HepG2 (cell line): ENCODE measurements around the gene AFG1L. TPM values are rescaled to one million over a fixed set of nuclear protein-coding genes. Genes with fewer than 3 reads are reported as not detected.

ENCODE experiments used
- ATAC-seq: fragments of 200-7000 bp; cut with Tn5 transposase; 3 replicates; pipeline ENCODE4 v1.9.1; 2020; ENCODE audit warnings: mild to moderate bottlenecking, moderate library complexity
- BruUV-seq: library from RNA; stranded (reverse); fragments of 400-500 nt; replicated peaks from 2 replicates; lab custom pipeline; 2021; lab: Mats Ljungman, UMichigan
- CTCF ChIA-PET: fragments of 300-600 bp; formaldehyde crosslinking; extraction: SDS; loops from one replicate; lab custom pipeline; 2021; ENCODE audit warnings: low total read pairs, inconsistent platforms, low intra/inter-chr PET ratio; lab: Yijun Ruan, JAX
- POLR2A ChIA-PET: fragments of 350-600 bp; sonication (Branson Sonifier 250); formaldehyde crosslinking; loops from one replicate; lab custom pipeline; 2020; ENCODE audit warnings: antibody characterized with exemption, inconsistent platforms; lab: Yijun Ruan, JAX
- DNase-seq: peaks from one replicate; pipeline ENCODE4 v3.0.0-alpha.2; 2015; ENCODE audit warnings: low spot score
- FAIRE-seq: peaks from 3 replicates; lab custom pipeline; 2011; peaks lifted over from hg19 to GRCh38; lab: Jason Lieb, UNC
- H2AFZ ChIP-seq: one replicate; pipeline ENCODE4 v1.6.1; 2011; ENCODE audit warnings: low read length, inconsistent platforms
- H3K27ac ChIP-seq: fragments of 300-600 bp; 3 replicates; pipeline ENCODE4 v1.8.0; 2011; ENCODE audit warnings: mixed run types, mild to moderate bottlenecking, mixed read lengths, low read length, inconsistent platforms; ENCODE audit not compliant: insufficient read depth; ENCODE audit errors: extremely low read length
- H3K27me3 ChIP-seq, 2 experiments: fragments of 200-600 bp in 1 of 2; 2 replicates in 1 of 2; 3 replicates in 1 of 2; pipeline versions ENCODE4 v1.6.0 to v1.8.0; 2011; ENCODE audit warnings: low read length in 2 of 2, mild to moderate bottlenecking in 2 of 2, moderate library complexity in 2 of 2, inconsistent platforms in 1 of 2; ENCODE audit not compliant: insufficient read depth in 2 of 2, control insufficient read depth in 1 of 2
- H3K36me3 ChIP-seq, 2 experiments: fragments of 200-600 bp in 1 of 2; replicated peaks in 1 of 2; 2 replicates in 1 of 2; 3 replicates in 1 of 2; pipeline versions ENCODE4 v1.5.1 to v1.8.0; 2011; ENCODE audit warnings: low read length in 2 of 2, inconsistent platforms in 1 of 2; ENCODE audit not compliant: insufficient read depth in 2 of 2, control insufficient read depth in 1 of 2
- H3K4me1 ChIP-seq: 2 replicates; pipeline ENCODE4 v1.5.1; 2012; ENCODE audit warnings: low read length, inconsistent platforms; ENCODE audit not compliant: insufficient read depth
- H3K4me2 ChIP-seq: 2 replicates; pipeline ENCODE4 v1.6.0; 2011; ENCODE audit warnings: low read depth, low read length, inconsistent platforms
- H3K4me3 ChIP-seq, 3 experiments: fragments of 200-600 bp in 1 of 3; sonication (generic), shearing (Covaris generic) in 1 of 3; replicated peaks in 1 of 3; 2 replicates each; pipeline ENCODE4 v1.5.1; 2011 to 2016; ENCODE audit warnings: low read length in 3 of 3, inconsistent platforms in 2 of 3, low read depth in 2 of 3, mild to moderate bottlenecking in 2 of 3, control low read depth in 1 of 3, mixed read lengths in 1 of 3; ENCODE audit not compliant: insufficient read depth in 1 of 3
- H3K79me2 ChIP-seq: one replicate; pipeline ENCODE4 v1.6.1; 2011; ENCODE audit warnings: low read length, inconsistent platforms; ENCODE audit not compliant: insufficient read depth
- H3K9ac ChIP-seq: 2 replicates; pipeline ENCODE4 v1.6.0; 2011; ENCODE audit warnings: mild to moderate bottlenecking, low read depth, low read length, inconsistent platforms; ENCODE audit not compliant: insufficient read depth
- H3K9me3 ChIP-seq: 2 replicates; pipeline ENCODE4 v1.5.1; 2012; ENCODE audit warnings: mild to moderate bottlenecking, low read length
- H4K20me1 ChIP-seq: 2 replicates; pipeline ENCODE4 v1.6.0; 2011; ENCODE audit warnings: inconsistent platforms, mild to moderate bottlenecking, low read length, moderate library complexity; ENCODE audit not compliant: insufficient read depth
- ARNT ChIP-seq: fragments of 450-650 bp; IDR thresholded peaks from 2 replicates; pipeline ENCODE4 v1.6.1; 2017
- RFXANK ChIP-seq: IDR thresholded peaks from 2 replicates; pipeline ENCODE4 v1.6.1; 2016
- ZNF670 ChIP-seq: sonication (generic); formaldehyde crosslinking; IDR thresholded peaks from 2 replicates; pipeline ENCODE4 v1.8.0; 2022; ENCODE audit warnings: mild to moderate bottlenecking, missing genetic modification reagents, borderline replicate concordance
- WGBS: methylation state at CpG from one replicate; pipeline ENCODE4 v1.1.6; 2017; ENCODE audit warnings: low lambda C conversion rate; 5-methylcytosine and 5-hydroxymethylcytosine counted together
- in situ Hi-C: cut with HindIII; loops from 2 replicates; pipeline ENCODE4 v1.10.0; 2017; ENCODE audit warnings: low pct_unique_long_range_greater_than_20kb; ENCODE audit not compliant: extremely low pct_ligation_motif_present
- intact Hi-C: fragments of 100-400 bp; cut with micrococcal nuclease; formaldehyde crosslinking; loops from one replicate; pipeline ENCODE4 v1.10.0; 2022; ENCODE audit not compliant: unreplicated experiment
- polyA plus RNA-seq, 8 experiments: library from polyadenylated mRNA; depleted of rRNA in 3 of 8; stranded (reverse) in 7 of 8; unstranded in 1 of 8; fragments of >200 nt; fragmentation: Illumina TruSeq in 4 of 8; extraction: Trizol in 4 of 8; gene quantifications; 2 replicates each; pipeline versions ENCODE4 v1.2.1 to v1.2.3, GENCODE V29; 2011 to 2016; ENCODE audit warnings: low read depth in 4 of 8, missing spikeins in 1 of 8, mixed read lengths in 1 of 8; ENCODE audit not compliant: insufficient read depth in 1 of 8
- total RNA-seq, 5 experiments: library from RNA; depleted of rRNA; stranded (reverse); fragments of >200 nt; fragmentation: Illumina TruSeq; extraction: Trizol; gene quantifications; 2 replicates each; pipeline ENCODE4 v1.2.3, GENCODE V29; 2016; ENCODE audit warnings: low read depth in 1 of 5
- TF ChIP-seq, protein P1 (sequence below): sonication (generic); formaldehyde crosslinking; IDR thresholded peaks from 2 replicates; pipeline ENCODE4 v1.4.0; 2020; ENCODE audit warnings: missing genetic modification reagents, mild to moderate bottlenecking, borderline replicate concordance
- TF ChIP-seq, protein P2 (sequence below): sonication (generic); formaldehyde crosslinking; IDR thresholded peaks from 2 replicates; pipeline ENCODE4 v1.4.0; 2020; ENCODE audit warnings: missing genetic modification reagents

Gene AFG1L
- total and polyA plus RNA-seq, 2 of the 13 experiments (the other 11 are each of a cell fraction or from before 2014, with no cell fraction given) = 3.1 to 14.0 TPM

DNA sequence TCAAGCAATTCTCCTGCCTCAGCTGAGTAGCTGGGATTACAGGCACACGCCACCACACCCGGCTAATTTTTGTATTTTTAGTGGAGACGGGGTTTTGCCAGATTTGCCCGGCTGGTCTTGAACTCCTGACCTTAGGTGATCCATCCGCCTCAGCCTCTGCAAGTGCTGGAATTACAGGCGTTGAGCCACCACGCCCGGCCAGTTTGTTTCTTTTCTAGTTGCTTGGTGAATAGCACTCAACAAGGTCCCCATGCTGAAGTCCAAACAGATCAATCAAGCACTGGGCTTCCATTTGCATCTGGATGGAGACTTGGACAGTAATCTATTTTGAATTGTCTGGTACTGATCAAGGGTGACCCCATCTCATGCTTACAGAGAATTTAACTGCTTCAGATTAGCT is 157.0 kb downstream of the AFG1L start:
- no peaks in the 10 kb centered on the region for H4K20me1 ChIP-seq
- ATAC-seq (no peak), DNase-seq (no peak), FAIRE-seq (no peak)
- no peak overlapping the region for H3K4me2 ChIP-seq
- H2AFZ ChIP-seq = no peak overlapping the region
- H3K36me3 ChIP-seq = no peaks in the 10 kb centered on the region
- H3K4me1 ChIP-seq = no peaks in the 10 kb centered on the region
- BruUV-seq = no TSS peak
- no peaks in the 10 kb centered on the region for H3K79me2 ChIP-seq
- H3K27ac ChIP-seq = no peak overlapping the region
- POLR2A ChIA-PET = no interaction called here
- H3K9ac ChIP-seq = no peak overlapping the region
- no peaks in the 10 kb centered on the region for H3K27me3 ChIP-seq
- CTCF ChIA-PET = no interaction called here
- TF ChIP-seq ZNF670 = no peak
- H3K9me3 ChIP-seq = no peaks in the 10 kb centered on the region
- intact Hi-C loops (no loop called here), in situ Hi-C loops (no loop called here)
- 100% methylated on average over 4 of the region's 8 CpGs for WGBS
- H3K4me3 ChIP-seq = no peak overlapping the region

DNA sequence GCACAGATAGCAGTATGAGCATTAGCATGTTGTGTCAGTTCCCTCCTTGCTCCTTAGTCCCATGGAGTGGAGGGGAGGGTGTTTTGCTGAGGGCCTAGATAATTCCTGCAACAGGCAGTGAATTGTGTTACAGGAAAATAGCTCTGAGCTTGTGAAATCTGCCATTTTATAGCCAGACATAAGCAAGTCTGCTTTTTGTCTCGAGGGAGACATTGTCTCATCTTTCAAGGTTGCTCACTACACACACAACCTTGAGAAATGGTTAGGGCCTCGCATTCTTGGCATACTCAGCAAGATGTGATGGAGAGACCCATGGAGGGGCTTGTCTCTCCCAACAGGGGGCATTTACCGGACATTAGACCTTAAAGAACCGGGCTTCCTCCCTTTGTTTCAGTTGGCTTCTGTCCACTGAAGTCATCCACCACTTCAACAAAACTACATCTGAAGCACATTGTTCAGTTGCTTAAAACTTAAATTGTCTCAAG is 157.9 kb downstream of the AFG1L start:
- Histone ChIP-seq H3K4me3 (no peak overlapping the region), H3K36me3 (no peaks in the 10 kb centered on the region), H3K79me2 (no peaks in the 10 kb centered on the region), H3K27me3 (no peaks in the 10 kb centered on the region), H3K4me2 (no peak overlapping the region), H2AFZ (no peak overlapping the region), H3K27ac (no peak overlapping the region), H4K20me1 (no peaks in the 10 kb centered on the region), H3K9ac (no peak overlapping the region), H3K4me1 (no peaks in the 10 kb centered on the region), H3K9me3 (no peaks in the 10 kb centered on the region)
- TF ChIP-seq, protein P1, sequence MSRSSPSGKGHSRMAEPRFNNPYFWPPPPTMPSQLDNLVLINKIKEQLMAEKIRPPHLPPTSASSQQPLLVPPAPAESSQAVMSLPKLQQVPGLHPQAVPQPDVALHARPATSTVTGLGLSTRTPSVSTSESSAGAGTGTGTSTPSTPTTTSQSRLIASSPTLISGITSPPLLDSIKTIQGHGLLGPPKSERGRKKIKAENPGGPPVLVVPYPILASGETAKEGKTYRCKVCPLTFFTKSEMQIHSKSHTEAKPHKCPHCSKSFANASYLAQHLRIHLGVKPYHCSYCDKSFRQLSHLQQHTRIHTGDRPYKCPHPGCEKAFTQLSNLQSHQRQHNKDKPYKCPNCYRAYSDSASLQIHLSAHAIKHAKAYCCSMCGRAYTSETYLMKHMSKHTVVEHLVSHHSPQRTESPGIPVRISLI (CRISPR knock-in tag) = no peak
- TF ChIP-seq, protein P2, sequence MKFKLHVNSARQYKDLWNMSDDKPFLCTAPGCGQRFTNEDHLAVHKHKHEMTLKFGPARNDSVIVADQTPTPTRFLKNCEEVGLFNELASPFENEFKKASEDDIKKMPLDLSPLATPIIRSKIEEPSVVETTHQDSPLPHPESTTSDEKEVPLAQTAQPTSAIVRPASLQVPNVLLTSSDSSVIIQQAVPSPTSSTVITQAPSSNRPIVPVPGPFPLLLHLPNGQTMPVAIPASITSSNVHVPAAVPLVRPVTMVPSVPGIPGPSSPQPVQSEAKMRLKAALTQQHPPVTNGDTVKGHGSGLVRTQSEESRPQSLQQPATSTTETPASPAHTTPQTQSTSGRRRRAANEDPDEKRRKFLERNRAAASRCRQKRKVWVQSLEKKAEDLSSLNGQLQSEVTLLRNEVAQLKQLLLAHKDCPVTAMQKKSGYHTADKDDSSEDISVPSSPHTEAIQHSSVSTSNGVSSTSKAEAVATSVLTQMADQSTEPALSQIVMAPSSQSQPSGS (CRISPR knock-in tag) = no peak
- TF ChIP-seq RFXANK (no peak), ARNT (no peak)
- BruUV-seq = no TSS peak
- CTCF ChIA-PET = no interaction called here
- FAIRE-seq (no peak), DNase-seq (no peak), ATAC-seq (no peak)
- POLR2A ChIA-PET = no interaction called here
- in situ Hi-C loops = no loop called here
- intact Hi-C loops = no loop called here
- WGBS = 97% methylated on average over 3 of the region's 4 CpGs
